NCI-H446 treated with DMSO at 0.1 percent for 48 hours (cell line): ENCODE results near the gene ABL2.
"Not testable (repeated sequence)": the region's sequence is repeated elsewhere in the genome, so short reads cannot be mapped to it uniquely, and the experiment has no call there.

Experiments used
- DNase-seq: peaks from one replicate; lab custom pipeline; 2025; lab: John Stamatoyannopoulos, UW

ABL2 gene

DNA sequence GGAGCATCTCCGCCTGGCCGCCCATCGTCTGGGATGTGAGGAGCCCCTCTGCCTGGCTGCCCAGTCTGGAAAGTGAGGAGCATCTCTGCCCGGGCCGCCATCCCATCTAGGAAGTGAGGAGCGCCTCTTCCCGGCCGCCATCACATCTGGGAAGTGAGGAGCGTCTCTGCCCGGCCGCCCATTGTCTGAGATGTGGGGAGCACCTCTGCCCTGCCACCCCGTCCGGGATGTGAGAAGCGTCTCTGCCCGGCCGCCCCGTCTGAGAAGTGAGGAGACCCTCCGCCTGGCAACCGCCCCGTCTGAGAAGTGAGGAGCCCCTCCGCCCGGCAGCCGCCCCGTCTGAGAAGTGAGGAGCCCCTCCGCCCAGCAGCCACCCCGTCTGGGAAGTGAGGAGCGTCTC lies 94.3 kb downstream of the ABL2 start:
- DNase-seq, result not testable (repeated sequence)

DNA sequence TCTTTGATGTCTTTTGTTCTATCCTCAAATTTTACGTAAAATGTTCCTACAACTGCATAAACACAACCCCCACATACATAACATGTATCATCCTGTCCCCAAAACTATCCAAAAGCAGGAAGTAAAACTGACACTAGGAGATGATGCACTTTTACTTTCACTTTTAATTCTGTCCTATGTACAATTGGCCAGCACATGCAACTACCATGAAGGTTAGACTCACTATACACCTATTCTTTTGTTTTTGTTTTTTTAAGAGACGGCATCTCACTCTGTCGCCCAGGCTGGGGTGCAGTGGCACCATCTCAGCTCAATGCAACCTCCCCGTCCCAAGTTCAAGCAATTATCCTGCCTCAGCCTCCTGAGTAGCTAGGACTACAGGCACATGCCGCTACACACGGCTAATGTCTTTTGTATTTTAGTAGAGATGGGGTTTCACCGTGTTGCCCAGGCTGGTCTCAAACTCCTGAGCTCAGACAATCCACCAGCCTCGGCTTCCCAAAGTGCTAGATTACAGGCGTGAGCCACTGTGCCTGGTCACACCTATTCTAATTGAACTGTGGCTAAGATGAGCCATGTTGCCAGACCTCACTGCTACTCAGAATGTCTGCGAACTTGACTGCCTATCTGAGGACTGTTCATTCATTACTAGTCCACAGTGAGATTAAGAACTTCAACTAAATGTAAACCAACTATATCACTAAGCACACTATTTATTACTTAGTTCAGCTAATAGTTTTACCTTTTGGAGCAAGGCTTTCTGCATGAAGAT lies 99.6 kb downstream of the ABL2 start:
- no peak for DNase-seq

DNA sequence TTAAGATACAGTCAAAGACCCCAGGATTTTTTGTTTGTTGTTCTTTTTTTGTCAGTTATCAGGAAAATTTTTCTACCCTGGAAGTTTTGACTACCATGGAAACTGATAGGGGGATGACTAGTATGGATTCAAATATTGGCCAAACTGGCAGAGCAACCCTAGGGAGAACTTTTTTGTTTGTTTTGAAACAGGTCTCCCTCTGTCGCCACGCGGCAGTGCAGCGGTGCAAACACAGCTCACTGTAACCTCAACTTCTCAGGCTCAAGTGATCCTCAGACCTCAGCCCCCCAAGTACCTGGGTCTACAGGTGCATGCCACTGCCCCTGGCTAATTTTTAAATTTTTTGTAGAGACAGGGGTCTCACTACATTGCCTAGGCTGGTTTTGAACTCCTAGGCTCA lies 101.0 kb downstream of the ABL2 start:
- no peak for DNase-seq

DNA sequence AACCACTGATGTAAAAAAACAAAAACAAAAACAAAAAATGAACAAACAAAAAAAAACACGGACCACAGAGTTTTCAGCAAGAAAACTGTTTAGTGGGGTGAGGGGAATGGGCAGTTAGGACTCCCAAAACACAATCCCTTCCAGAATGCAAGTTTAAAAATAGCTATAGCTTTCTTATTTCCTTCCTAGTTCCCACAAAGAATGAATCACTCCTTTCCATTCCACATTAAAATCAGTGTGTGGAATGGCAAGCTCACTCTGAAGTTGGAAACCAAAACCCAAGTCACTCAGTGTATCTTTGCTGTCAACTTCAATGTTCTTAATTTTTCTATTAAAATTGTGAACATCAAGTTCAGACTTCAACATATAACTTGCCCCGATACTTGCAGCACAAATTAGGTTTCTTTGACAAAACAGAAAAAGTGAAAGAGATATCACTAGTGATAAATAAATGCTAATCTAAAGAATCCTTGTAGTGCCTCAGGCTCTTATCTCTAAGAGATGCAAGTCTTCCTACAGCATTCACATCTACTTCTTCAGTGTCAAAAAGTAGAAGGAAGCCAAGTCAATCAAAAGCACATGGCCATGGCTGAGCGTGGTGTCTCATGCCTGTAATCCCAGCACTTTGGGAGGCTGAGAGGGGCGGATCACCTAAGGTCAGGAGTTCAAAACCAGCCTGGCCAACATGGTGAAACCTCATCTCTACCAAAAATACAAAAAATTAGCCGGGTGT lies 102.1 kb downstream of the ABL2 start:
- no peak for DNase-seq

DNA sequence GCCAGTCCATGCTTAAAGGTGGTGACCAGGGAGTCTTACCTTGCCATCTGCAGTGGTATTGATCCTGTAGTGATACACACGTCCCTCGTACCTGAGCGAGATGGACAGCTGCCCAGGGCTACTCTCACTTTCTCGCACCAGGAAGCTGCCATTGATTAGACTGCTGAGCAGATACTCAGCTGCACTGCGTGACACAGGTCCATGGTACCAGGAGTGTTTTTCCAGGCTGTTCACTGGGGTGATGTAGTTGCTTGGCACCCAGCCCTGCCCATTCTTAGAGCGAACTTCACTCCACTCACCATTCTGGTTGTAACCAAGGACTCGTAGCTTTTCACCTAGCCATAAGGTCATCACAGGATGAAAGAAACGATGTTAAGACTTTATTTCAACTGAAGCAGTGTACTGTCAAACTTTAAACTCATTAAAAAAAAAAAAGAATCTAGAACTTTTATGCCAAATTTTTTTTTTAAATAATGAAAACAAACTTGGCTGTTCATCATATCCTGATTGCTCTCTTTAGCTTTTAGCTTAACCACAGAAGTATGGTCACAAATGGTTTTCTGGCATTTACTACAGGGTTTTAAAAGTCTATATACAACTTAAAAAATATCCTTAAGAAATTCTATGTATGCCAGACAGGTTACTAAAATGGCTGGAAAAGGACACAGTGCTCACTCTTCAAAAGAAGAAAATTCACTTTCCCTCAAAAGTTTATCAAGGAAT lies 103.0 kb downstream of the ABL2 start:
- no peak for DNase-seq

DNA sequence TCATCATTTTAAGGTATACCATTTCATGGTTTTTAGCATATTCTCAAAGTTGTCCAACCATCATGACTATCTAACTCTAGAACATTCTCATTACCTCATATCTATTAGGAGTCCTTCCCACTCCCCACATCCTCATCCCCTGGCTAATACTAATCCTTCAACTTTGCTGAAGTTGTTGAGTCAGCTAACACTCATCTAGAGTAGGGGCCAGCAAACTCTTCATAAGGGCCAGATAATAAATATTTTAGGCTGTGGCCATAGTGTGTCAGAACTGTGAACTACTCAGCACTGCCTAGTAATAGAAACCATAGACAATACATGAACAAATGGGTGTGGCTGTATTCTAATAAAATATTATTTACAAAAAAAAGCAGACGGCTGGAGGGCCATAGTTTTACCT lies 104.6 kb downstream of the ABL2 start:
- DNase-seq, result no peak

DNA sequence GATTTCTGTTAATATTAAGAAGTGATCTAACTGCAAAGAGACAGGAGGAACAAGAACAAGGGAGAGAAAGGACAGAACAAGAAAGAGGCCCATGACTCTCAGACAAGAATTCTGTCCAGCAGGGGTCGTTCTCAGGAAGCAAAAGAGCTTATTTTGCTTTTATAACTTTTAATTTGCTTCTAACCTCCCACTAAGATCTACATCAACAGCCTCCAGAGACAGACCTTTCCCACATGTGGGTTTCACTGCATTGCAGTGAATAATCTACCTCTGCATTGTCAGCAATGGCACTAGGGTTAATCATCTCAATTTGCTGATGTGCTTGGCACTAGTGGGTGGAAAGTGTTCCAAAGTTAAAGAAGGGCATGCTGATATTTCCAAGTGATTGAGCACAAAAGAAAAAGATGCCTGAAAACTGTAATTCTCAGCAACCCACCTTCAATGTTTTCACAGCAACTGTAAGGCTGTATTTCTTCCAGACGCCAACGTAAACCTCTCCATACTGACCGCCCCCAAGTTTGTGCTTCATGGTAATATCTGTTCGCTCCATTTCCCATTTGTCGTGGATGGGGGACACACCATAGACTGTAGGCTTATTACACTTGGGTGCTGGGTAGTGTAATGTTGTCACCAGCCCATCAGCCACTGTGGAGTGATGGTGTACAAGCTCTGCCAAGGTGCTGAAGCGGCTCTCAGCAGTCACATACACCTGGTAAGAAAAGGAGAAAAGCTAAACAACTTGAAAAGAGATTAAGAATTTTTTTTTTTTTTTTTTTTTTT lies 108.1 kb downstream of the ABL2 start:
- no peak for DNase-seq

DNA sequence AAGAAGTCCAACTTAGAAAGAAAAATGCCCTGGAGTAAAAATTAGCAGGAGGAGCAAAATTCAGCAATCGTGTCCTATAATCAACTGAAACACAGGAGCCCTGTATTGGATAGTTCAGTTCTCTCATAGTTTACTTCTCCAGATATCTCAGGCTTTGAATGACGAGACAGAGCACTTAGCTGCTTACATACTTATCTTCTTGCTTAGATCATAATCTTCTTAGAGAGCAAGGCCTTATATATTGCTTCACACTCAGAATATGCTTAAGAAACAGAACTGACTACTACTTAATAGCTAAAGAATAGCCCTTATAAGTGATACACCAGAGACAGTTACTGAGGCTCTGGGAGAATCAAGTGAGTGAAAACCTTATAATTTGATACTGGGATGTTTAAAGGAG lies 108.7 kb downstream of the ABL2 start:
- no peak for DNase-seq

DNA sequence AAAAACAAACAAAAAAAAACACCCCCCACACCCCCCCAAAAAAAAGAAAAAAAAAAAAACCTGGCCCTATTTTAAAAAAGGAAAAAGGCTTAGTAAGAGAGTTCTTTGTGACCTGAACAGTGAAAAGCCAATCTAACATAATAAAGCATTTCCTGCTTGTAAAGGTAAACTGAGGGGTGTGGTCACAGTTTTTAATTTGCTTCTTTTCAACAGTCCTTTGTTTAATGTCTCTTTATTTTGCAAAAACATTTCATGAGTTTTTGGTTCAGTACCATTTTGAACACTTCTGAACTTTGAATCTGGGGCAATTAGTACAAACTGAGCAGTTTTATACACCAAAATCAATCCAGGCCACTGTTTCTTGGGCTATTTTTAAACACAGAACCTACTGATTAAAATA lies 110.0 kb downstream of the ABL2 start:
- no peak for DNase-seq

DNA sequence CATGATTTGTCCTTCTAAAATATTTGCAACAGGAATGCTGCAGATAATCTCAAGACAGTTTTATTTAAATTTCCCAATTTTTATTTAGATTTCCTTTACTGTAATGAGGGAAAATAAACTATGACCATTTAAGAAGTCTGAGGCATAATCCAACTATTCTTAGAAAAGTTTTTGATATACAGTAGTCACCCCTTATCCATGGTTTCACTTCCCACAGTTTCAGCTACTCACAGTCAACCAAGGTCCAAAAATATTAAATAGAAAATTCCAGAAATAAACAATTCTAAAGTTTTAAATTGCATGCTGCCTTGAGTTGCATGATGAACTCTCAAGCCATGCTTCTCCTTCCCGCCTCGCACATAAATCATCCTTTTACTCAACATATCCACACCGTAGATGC lies 114.3 kb downstream of the ABL2 start:
- DNase-seq, result no peak

DNA sequence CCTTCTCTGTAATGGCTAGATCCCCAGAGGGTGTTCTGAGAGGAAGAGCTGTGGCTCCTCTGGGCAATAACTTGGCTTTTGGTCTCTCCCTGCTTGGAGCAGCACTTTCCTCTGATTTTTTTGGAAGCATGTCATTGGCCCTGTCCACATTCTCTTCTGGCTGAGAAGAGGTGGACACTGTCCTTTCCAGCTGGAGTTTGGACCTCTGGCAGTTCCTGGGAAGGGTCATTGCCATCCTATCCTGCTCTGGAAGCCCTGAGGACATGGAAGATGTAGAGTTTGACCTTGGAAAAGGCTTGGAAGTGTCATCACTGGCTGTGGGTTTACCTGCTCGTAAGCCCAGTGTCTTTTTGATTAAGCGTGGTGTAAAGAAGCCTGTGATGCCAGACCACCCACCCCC lies 120.8 kb downstream of the ABL2 start:
- no peak for DNase-seq

DNA sequence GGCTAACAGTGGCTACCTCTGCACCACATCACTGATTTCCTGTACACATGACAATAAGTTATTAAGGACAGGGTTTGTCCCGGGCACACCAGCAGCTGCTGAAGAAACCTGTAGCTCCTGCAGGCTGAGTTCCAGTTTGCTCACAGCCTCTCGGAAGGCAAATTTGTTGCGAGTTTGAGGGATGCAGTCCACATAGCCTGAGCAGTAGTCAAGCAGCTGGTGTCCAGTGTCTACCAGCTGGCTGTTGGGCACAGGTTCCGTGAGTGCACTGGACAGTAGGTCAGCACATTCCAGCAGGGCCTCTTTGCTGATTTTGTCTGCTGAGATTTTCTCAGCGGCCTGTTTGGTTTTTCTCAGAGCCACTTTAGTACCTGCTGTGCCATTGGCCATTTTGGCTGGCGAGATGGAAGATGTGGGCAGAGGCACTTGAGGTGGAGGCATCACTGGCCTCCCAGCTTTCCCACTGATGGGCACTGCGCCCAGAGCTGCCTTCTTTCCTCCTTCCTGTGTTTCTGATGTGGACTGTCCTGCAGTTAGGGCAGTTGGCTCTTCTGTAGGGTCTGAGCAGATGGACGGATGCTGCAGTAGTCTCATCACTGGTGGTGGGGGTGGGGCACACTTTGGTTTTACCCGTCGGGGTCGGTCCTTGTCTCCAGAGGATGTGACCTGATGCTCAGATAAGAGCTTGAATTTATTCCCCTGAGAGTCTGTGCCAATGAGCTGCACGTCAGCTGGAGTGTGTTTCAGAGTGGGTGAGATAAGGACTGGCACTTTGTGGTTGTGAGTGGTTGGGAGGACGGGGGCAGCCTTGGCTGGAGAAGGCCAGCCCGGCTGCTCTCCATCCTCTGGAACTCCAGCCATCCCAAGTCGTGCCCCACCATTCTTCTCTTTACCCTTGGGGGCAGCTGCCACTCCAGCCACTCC lies 121.5 kb downstream of the ABL2 start:
- DNase-seq, result no peak

DNA sequence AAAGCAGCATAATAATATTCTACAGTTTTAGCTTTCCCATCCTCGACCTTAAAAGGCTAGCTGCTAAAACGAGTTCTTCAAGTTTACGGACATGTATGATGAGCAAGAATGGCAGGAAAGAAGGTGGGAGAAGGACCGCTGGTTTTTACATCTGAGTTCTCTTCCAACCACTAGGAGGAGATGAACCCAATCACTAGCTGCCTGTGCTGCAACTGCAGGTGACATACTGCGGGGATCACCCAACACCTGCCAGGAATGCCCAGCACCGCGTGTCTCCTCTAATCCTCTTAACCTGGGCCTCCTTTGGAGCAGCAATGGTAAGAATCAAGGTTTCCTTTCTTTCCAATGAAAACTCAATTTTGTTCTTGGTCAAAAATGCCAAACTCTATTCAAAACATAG lies 124.1 kb downstream of the ABL2 start:
- DNase-seq, result no peak

DNA sequence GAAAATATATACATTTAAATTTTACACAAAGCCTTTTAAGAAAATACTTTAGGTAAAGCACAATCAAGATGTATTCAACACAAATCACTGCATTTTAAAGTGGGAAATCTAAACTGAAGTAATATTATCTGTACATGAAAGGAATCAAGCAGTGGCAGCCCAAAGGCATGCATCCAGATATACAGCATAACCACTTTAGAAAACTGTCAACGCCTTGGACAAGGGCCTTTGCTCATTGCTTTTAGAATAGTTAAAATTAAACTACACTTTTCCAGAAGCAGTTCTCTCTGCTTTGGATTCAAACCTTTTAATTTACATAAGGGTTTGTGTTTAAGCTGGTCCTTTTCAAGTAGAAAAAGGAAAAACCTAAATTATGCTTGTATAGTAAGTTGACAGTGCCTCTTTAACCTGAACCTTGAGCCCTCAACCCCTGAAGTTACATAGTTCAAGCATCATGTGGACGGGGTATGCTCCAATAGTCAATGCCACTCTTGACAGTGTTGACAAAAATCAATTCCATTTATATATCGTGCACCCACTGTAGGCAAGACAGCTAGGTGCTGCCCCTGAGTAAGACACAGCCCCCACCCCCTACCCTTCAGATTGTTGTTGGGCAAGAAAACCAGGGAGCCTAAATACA lies 124.7 kb downstream of the ABL2 start:
- no peak for DNase-seq

DNA sequence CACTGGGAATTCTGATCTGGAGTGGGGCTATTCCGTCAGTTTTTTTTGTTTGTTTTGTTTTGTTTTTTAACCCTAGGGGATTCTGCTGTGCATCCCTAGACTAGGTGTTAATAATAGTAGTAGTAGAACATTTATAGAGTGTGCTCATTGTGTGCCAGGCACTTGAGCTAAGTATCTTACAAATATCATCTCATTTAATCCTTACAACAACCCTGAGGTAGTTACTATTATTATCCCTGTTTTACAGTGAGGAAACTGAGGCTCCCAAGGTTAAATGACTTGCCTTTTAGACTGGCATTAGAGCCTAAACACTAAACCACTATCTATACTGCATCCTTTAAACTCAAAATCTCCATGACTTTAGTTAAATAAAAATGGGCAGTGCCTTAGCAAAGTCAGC lies 125.5 kb downstream of the ABL2 start:
- DNase-seq, result no peak

DNA sequence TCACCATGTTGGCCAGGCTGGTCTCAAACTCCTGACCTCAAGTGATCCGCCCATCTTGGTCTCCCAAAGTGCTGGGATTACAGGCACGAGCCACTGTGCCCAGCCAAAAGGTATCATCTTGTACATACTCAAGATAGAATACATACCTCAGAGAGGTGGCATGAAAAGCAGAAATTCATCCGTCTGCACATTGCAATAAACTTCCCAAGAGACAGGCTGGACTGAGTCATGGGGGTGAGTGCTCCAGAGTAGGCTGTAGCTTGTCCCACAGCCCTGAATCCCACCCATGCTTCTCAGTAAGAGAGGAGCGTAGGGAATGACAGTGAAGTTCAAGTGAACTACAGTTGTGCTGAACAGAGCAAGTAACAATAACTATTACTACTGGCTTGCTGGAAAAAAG lies 127.9 kb downstream of the ABL2 start:
- DNase-seq, result no peak

DNA sequence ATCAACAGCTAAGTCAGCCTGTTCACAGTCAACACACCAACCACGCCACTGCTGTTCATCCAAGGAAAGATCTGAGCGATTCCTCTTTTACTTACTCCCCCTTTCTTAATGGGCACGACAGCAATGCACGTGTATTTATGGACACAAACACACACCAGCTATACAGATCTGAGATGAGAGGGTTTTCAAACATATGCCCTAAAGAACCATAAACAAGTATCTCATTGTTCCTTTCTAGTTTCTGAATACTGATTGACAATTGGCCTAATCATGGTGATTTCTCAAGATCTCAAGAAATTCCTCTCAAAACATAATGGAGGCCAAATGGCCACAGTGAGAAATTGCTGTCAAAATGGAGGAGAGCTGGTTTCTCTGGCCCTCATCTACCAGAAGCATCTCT lies 129.6 kb downstream of the ABL2 start:
- DNase-seq, result no peak

DNA sequence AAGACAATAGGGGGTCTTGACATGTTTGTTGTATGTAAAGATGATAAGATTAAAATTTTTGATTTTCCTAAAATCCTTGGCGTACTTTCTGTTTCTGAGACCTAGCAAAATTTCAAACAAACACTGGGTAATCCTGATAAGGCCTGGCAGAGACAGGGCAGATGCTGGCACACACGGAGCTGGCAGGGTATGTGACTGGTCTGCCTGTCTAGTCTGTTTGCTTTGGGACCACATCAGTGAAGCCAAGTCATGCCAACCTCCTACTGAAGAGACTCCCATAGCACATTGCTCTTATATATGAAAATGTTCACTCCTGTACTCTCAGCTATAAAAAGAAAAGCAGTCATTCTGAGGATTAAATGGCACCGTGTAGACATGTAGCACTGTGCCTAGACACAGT lies 133.6 kb downstream of the ABL2 start:
- no peak for DNase-seq

DNA sequence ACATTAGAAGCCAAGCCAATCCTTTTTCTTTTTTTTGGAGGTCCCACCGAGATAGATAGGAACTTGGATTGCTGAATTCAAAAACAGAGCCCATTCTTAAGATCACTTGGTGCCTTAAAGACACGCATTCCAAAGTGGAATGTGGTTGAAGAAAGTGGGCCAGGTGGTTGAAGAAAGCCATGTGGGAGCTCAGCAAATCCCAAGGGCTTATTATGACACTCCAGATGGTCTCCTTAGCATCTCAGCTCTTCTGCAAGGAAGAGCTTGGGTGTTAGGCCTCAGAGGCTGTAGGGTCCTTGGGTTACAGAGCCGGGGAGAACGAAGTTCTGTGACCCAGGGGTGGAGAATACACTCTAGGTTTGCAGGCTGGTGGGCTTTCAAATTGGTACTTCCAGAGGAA lies 134.1 kb downstream of the ABL2 start:
- DNase-seq, result no peak

DNA sequence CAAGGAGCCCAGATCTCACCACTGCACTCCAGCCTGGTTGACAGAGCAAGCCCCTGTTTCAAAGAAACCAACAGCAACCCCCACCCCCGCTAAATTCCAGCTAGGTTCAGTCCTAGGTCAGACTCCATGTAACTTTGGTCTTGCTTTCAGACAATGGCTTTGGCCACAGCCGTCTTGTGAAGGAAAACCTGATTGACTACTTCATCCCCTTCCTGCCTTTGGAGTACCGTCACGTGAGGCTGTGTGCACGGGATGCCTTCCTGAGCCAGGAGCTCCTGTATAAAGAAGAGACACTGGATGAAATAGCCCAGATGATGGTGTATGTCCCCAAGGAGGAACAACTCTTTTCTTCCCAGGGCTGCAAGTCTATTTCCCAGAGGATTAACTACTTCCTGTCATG lies 134.7 kb downstream of the ABL2 start:
- DNase-seq, result no peak
